Activated CD4-positive, alpha-beta T cell treated with anti-CD3 and anti-CD28 coated beads, Interleukin-2, amount 10 ng/mL, durations not matched to agents 24 days and 14 days (primary cell): ENCODE measurements around the gene NCAM1. TPM values are rescaled to one million over a fixed set of nuclear protein-coding genes. Genes with fewer than 3 reads are reported as not detected.
A peak's percentile ranks its signal among the peaks of the same experiment; 100 is the strongest.
"Not testable (repeated sequence)": the region's sequence is repeated elsewhere in the genome, so short reads cannot be mapped to it uniquely, and the experiment has no call there.

Experiments used
- DNase-seq: peaks from one replicate; pipeline ENCODE4 v3.0.0; 2022
- H3K27ac Mint-ChIP-seq: one replicate; pipeline ENCODE4 v1.8.0; 2022; ENCODE audit warnings: mild to moderate bottlenecking, mixed read lengths
- H3K27me3 Mint-ChIP-seq: one replicate; pipeline ENCODE4 v1.8.0; 2022; ENCODE audit warnings: mixed read lengths
- H3K36me3 Mint-ChIP-seq: one replicate; pipeline ENCODE4 v1.8.0; 2022; ENCODE audit warnings: low read depth, mild to moderate bottlenecking, mixed read lengths
- H3K4me1 Mint-ChIP-seq: one replicate; pipeline ENCODE4 v1.8.0; 2021; ENCODE audit warnings: mixed read lengths
- H3K4me3 Mint-ChIP-seq: one replicate; pipeline ENCODE4 v1.8.0; 2022; ENCODE audit warnings: mild to moderate bottlenecking, moderate library complexity, mixed read lengths
- H3K9me3 Mint-ChIP-seq: one replicate; pipeline ENCODE4 v1.8.0; 2021; ENCODE audit warnings: mixed read lengths
- intact Hi-C: fragments of 100-400 bp; cut with micrococcal nuclease; formaldehyde crosslinking; loops from one replicate; pipeline ENCODE4 v1.15.1; 2023
- total RNA-seq: library from RNA; stranded (reverse); gene quantifications from 2 replicates; pipeline ENCODE4 v1.2.3, GENCODE V29; 2022

Gene NCAM1
- total RNA-seq, 1 donor from 2014 or later, result not detected

DNA sequence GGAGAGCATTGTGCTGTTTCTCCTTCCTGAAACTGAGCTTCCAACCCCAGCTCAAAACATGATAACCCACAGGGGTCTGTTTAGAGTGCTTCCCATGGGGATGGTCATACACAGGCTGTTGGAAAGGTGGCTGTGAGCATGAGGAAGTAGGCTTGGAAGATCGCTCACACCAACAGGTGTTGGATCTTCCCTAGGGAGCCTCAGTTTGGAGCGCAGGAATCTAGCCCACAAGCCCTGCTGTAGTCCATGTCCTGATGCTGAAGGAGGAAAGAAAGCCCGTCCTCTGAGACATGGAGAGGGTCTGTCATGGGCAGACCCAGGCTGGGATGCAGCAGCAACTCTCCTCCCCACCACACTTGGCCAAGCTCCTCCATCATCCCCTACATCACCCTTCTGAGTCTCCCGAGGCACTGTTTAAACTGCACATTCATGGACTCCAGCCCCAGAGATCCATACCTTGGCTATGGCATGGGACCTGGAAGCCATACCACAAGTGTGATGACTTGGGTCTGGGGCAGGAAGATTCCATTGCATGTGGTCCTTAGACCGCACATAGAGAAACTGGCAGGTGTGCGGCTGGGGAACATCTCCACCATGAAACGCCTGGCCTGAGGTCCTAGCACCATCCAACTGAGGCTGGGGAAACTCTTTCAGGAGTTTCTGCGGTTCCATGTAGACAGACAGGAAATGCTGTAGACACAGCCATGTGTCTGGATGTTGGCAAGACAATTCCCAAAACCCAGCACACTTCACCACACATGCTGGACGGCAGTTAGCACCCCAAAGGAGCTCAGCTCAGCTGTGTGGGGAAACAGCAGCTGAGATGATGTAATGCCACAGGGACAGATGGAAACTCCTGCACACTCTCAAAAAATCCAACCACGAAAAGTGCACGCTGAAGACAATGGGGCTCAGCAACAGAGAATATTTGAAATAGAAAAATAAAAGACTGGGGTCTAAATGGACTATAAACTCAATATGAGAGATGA is 325.6 kb downstream of the NCAM1 start:
- intact Hi-C loops, result loop anchor here (10.0 kb wide), 1 partner anchor 482 kb away; no protein-coding TSS in a partner anchor
- Mint-ChIP-seq H3K9me3 (no peaks in the 10 kb centered on the region), H3K36me3 (no peaks in the 10 kb centered on the region), H3K27ac (no peak overlapping the region), H3K27me3 (no peaks in the 10 kb centered on the region), H3K4me3 (no peak overlapping the region), H3K4me1 (no peaks in the 10 kb centered on the region)
- no peak for DNase-seq

- no peak for DNase-seq
- H3K4me1 Mint-ChIP-seq, result no peaks in the 10 kb centered on the region
- H3K27me3 Mint-ChIP-seq, result peaks cover 2% of the 10 kb centered on the region
- H3K27ac Mint-ChIP-seq, result no peak overlapping the region
- no peak overlapping the region for H3K4me3 Mint-ChIP-seq
- intact Hi-C loops, result loop anchor here (2.0 to 10.0 kb wide), 2 partner anchors 483 to 1069 kb away; no protein-coding TSS in a partner anchor
- H3K9me3 Mint-ChIP-seq, result no peaks in the 10 kb centered on the region
- H3K36me3 Mint-ChIP-seq, result no peaks in the 10 kb centered on the region
These were observed 326.6 kb downstream of the NCAM1 start for GRCh38 chr11:113287801-113288200.

- DNase-seq, result no peak
These were observed 327.2 kb downstream of the NCAM1 start for GRCh38 chr11:113288286-113288863.

GRCh38 chr11:113289431-113290187 is 328.4 kb downstream of the NCAM1 start:
- no peaks in the 10 kb centered on the region for H3K4me1 Mint-ChIP-seq
- intact Hi-C loops, result loop anchor here (1.0 to 10.0 kb wide), 4 partner anchors 485 to 1071 kb away; no protein-coding TSS in a partner anchor
- peaks cover 5% of the 10 kb centered on the region for H3K27me3 Mint-ChIP-seq
- H3K9me3 Mint-ChIP-seq, result no peaks in the 10 kb centered on the region
- no peak overlapping the region for H3K27ac Mint-ChIP-seq
- H3K36me3 Mint-ChIP-seq, result no peaks in the 10 kb centered on the region
- no peak overlapping the region for H3K4me3 Mint-ChIP-seq
- DNase-seq, result peak; percentile 90

More at GRCh38 chr11:113288286-113288863, 327.2 kb downstream of the NCAM1 start:
- Mint-ChIP-seq H3K4me3 (no peak overlapping the region), H3K27ac (no peak overlapping the region), H3K27me3 (peaks cover 2% of the 10 kb centered on the region), H3K36me3 (no peaks in the 10 kb centered on the region), H3K9me3 (no peaks in the 10 kb centered on the region), H3K4me1 (no peaks in the 10 kb centered on the region)
- intact Hi-C loops, result loop anchor here (2.0 to 10.0 kb wide), 2 partner anchors 484 to 1070 kb away; no protein-coding TSS in a partner anchor

GRCh38 chr11:113293936-113294335 is 332.7 kb downstream of the NCAM1 start:
- H3K36me3 Mint-ChIP-seq, result no peaks in the 10 kb centered on the region
- intact Hi-C loops, result no loop called here
- H3K27ac Mint-ChIP-seq, result no peak overlapping the region
- H3K27me3 Mint-ChIP-seq, result peaks cover 15% of the 10 kb centered on the region
- H3K9me3 Mint-ChIP-seq, result no peaks in the 10 kb centered on the region
- DNase-seq, result no peak
- no peaks in the 10 kb centered on the region for H3K4me1 Mint-ChIP-seq
- no peak overlapping the region for H3K4me3 Mint-ChIP-seq

DNA sequence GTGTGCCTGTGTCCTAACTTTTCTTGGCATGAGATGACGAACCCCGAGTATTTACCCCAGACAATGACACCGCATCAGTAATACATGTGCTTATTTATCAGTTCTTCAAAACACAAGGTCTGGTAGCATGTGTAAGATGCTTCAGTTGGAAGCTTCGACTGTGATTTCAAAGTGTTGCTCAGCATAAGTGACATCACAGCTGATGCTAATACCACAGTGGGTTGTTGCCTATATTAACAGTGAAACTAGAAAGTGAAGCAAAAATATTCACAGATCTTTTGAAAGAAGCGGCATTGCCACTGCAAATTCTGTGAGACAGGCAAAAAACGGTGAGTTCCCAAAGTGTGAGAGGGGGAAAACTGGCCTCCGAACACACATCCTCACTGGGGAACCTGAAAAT is 334.8 kb downstream of the NCAM1 start:
- Mint-ChIP-seq H3K9me3 (no peaks in the 10 kb centered on the region), H3K4me1 (no peaks in the 10 kb centered on the region), H3K27ac (no peak overlapping the region), H3K36me3 (no peaks in the 10 kb centered on the region), H3K4me3 (no peak overlapping the region), H3K27me3 (peaks cover 30% of the 10 kb centered on the region)
- intact Hi-C loops, result no loop called here
- DNase-seq, result no peak

GRCh38 chr11:113296447-113297205 is 335.4 kb downstream of the NCAM1 start:
- no peak overlapping the region for H3K4me3 Mint-ChIP-seq
- no peak for DNase-seq
- H3K27me3 Mint-ChIP-seq, result peaks cover 33% of the 10 kb centered on the region
- H3K36me3 Mint-ChIP-seq, result no peaks in the 10 kb centered on the region
- H3K27ac Mint-ChIP-seq, result no peak overlapping the region
- intact Hi-C loops, result no loop called here
- H3K9me3 Mint-ChIP-seq, result no peaks in the 10 kb centered on the region
- H3K4me1 Mint-ChIP-seq, result no peaks in the 10 kb centered on the region

- DNase-seq, H3K36me3 Mint-ChIP-seq, H3K9me3 Mint-ChIP-seq, H3K4me3 Mint-ChIP-seq, H3K27ac Mint-ChIP-seq, H3K4me1 Mint-ChIP-seq, intact Hi-C loops: not testable (repeated sequence)
- H3K27me3 Mint-ChIP-seq, result peaks cover 32% of the 10 kb centered on the region
These were observed 337.3 kb downstream of the NCAM1 start for GRCh38 chr11:113298496-113298895.

- DNase-seq, result no peak
- Mint-ChIP-seq H3K27ac (no peak overlapping the region), H3K4me1 (no peaks in the 10 kb centered on the region), H3K9me3 (no peaks in the 10 kb centered on the region), H3K4me3 (no peak overlapping the region), H3K36me3 (no peaks in the 10 kb centered on the region), H3K27me3 (peaks cover 12% of the 10 kb centered on the region)
- intact Hi-C loops, result loop anchor here (1.0 kb wide), 2 partner anchors 227 to 426 kb away; no protein-coding TSS in a partner anchor
These were observed 343.7 kb downstream of the NCAM1 start for GRCh38 chr11:113304916-113305315.

- Mint-ChIP-seq H3K9me3 (no peaks in the 10 kb centered on the region), H3K27ac (no peak overlapping the region), H3K27me3 (peaks cover 9% of the 10 kb centered on the region), H3K4me3 (no peak overlapping the region), H3K4me1 (no peaks in the 10 kb centered on the region), H3K36me3 (no peaks in the 10 kb centered on the region)
- intact Hi-C loops, result loop anchor here (1.0 kb wide), 3 partner anchors 227 to 491 kb away; no protein-coding TSS in a partner anchor
- DNase-seq, result peak; percentile 90
These were observed 344.5 kb downstream of the NCAM1 start for GRCh38 chr11:113305440-113306336.

GRCh38 chr11:113308601-113309000 is 347.4 kb downstream of the NCAM1 start:
- peaks cover 2% of the 10 kb centered on the region for H3K27me3 Mint-ChIP-seq

DNA sequence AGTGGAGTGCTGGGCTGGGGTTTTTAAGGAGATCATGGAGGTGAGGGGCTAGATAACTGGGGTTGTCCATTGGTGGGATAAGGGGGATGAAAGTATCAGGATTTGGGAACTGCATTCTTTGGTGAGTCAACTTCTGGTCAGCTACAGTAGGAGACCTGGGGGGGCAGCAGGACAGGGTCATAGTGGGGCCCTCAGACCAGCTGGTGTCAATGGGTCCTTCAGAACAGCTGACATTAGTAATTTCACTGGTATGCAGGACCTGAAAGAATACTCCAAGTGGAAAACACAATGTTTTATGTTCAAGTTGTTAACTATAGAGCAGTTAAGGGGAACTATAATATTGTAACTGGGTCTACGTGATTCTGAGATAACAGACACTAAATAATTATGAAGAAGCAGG is 350.3 kb downstream of the NCAM1 start:
- Mint-ChIP-seq H3K4me3 (no peak overlapping the region), H3K27me3 (peaks cover 2% of the 10 kb centered on the region), H3K27ac (no peak overlapping the region), H3K4me1 (peaks cover 14% of the 10 kb centered on the region), H3K9me3 (no peaks in the 10 kb centered on the region), H3K36me3 (no peaks in the 10 kb centered on the region)
- no peak for DNase-seq
- intact Hi-C loops, result no loop called here

More at GRCh38 chr11:113308601-113309000, 347.4 kb downstream of the NCAM1 start:
- peaks cover 1% of the 10 kb centered on the region for H3K4me1 Mint-ChIP-seq
- intact Hi-C loops, result no loop called here
- no peak overlapping the region for H3K4me3 Mint-ChIP-seq
- no peaks in the 10 kb centered on the region for H3K36me3 Mint-ChIP-seq
- H3K27ac Mint-ChIP-seq, result no peak overlapping the region
- no peaks in the 10 kb centered on the region for H3K9me3 Mint-ChIP-seq
- no peak for DNase-seq
